ENCODE data around the gene CEPT1. TPM values are rescaled to one million over a fixed set of nuclear protein-coding genes. Genes with fewer than 3 reads are reported as not detected.

The CEPT1 gene
- total RNA-seq, 1 donor from 2014 or later, result 33.1 TPM

- DNase-seq (ENCODE audit: low read depth in 2 of 2), result no peak
These were observed 52.1 kb downstream of the CEPT1 start for GRCh38 chr1:111192074-111192473.

DNA sequence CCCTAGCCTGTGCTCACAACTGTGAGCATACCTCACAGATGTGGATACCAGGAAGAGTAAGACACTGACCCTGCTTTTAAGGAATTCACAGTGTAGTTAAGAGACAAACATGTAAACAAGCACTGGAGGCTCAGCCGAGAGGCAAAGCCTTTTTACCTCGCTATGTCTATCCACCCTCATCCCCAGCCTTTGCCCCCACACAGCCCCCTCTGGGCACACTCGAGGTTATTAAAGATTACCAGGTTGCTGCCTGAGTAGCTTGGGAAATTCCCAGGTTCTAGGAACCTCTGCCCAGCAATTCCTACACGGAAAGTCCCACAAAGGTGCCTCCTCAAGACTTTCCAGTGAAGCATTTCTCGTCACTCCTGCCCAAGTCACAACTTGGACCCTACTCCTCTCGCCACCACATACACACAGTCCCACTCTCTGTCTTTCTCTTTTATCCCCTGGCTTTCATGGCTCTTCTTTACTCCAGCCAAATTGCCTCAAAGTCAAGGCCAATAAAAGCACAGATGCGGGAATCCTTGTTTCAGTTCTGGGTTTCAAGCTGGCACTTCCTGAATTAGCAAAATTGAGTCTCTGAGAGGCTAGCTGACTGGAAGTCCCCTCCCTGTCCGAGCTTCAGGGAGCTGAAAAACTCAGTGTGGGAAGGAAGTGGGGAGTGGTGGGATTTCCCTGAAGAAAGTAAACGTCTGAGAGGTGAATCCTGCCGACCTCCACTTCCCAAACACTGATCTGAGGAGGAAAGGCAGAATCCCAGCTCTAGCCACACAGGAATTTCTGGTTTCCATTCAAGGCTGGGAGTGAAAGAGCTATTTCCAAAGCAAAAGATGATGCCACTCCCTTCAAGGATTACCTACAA lies 52.9 kb downstream of the CEPT1 start:
- peak in 1 of 2 donors; percentile 30 for DNase-seq (ENCODE audit: low read depth in 2 of 2)

DNA sequence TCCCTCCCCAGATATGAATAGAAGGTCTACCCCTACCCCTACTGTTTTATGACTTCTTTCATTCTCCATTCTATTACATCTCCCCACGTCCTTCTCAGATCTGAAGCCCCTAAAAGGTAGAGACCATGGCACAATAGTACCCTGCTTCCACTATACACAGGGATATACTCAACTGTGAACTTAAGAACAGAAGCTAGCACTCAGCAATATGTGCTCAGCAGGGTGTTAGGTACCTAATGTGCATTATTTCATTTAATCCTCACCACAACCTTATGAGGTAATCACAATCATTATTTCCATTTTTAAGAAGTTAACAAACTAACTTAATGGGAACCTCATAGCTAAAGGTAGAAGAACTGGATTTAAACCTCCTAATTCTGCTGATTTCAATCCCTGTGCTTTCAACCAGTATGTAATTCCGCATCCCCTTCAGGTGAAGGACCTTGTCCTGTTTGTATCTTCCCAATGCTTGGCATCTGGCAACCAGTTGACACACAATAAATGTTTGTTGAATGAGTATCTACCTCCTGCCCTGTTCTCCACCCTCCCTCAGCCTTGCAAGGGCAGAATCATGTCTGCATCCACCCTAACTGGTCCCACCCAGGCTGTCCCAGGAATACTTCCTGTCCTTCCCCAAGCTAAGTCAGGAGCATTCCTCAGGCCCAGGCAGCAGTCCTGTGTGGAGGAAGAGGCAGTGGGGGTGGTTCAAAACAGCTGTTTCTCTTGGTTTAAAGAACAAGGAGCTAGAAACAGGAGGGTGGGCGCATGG lies 53.9 kb downstream of the CEPT1 start:
- no peak for DNase-seq (ENCODE audit: low read depth in 2 of 2)

DNA sequence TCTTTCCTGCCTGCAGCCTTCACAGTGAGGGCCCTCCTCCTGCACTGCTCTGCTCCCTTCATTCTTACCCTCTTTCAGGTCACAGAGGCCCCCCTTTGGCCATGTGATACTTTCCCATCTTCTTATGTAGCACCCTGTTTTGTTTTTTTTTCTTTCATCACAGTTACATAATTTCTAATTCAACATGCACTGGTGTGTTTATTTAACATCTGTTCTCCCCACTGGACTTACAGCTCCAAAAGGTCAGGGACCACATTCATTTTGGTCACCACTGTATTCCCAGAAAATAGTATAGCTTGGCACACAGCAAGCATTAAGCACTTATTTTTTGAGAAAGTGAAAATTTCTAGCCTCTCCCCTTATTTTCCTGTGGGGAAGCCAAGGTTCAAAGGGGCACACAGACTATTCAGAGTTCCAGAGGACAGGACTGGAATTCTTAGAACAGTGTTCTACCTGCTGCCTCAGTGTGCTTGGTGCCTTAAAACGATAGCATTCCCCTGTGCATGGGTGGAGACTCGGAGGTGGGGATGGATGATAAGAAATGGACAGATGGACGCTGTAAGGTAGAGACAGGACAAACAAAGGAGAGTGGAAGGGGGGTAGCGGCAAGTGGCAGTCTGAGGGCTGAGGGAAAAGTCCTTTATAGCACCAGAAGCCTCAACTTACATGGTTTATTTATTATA lies 55.1 kb downstream of the CEPT1 start:
- DNase-seq (ENCODE audit: low read depth in 2 of 2), result no peak

DNA sequence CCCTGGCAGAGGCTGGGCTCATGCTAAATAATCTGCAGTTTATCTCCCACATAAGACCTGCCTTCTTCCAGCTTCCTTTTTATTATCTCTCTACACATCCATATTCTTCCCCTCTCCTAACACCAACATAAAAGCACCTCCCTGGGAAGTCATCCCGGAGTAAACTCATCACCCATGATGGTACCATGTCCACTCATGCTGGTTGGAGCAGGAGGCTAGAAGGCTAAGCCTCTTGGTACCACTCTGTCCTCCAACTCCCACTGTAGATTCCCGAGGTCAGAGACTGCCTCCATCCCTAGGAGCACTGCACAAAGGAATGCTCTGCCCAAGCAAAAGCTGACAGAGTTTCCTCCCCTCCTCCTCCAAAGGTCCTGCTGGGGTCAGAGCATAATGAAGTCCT lies 56.2 kb downstream of the CEPT1 start:
- no peak for DNase-seq (ENCODE audit: low read depth in 2 of 2)

DNA sequence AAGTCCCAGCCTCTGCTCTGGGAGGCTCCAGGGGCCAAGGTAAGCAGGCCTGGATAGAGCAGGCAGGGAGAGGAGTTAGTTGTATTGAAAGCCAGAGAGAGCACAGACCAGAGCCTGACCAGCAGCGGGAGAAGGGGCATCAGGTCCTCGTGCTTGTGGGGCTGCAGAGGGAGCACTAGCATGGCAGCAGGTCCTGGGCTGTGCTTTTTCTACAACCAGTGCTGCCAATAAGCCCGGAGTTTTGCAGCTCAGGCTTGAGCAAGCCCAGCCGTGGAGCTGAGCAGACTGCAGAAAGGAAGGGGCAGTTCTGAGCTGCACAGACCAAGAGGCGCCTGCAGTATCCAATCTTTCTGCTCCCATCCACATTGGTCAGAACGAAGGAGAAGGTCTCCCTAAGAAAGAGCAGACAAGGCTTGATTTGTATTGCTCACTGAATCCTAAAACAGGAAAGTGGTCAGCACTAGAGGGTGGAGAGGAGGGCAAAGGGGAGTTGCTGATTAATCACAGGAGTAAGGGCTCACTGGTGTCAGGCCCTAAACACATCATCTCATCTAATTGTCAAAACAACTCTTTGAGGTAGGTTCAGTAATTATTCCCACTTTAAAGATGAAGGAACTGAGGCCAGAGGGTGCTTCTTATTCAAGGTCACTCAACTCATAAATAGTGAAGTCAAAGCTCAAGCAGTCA lies 57.7 kb downstream of the CEPT1 start:
- peak in 1 of 2 donors; percentile 41 for DNase-seq (ENCODE audit: low read depth in 2 of 2)

DNA sequence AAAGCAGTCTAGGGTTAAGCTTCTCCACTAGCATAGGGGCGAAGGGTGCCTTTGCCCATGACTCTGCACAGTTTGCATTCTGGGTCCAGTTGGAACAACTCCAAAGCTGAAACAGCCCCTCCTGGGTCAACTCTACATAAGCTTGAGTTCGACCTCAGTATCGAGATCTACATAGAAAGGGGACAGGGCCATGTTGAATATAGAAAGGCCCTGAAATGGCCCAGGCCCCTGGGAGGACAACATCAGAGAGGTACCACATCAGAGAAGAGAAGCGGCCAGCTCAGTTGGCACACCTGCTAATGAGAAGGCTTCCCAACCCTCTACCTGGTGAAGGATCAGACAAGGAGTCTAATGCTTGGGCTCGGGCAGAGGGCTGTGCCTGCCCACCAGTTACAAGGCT lies 58.8 kb downstream of the CEPT1 start:
- no peak for DNase-seq (ENCODE audit: low read depth in 2 of 2)

GRCh38 chr1:111199329-111199728 lies 59.3 kb downstream of the CEPT1 start:
- no peak for DNase-seq (ENCODE audit: low read depth in 2 of 2)

DNA sequence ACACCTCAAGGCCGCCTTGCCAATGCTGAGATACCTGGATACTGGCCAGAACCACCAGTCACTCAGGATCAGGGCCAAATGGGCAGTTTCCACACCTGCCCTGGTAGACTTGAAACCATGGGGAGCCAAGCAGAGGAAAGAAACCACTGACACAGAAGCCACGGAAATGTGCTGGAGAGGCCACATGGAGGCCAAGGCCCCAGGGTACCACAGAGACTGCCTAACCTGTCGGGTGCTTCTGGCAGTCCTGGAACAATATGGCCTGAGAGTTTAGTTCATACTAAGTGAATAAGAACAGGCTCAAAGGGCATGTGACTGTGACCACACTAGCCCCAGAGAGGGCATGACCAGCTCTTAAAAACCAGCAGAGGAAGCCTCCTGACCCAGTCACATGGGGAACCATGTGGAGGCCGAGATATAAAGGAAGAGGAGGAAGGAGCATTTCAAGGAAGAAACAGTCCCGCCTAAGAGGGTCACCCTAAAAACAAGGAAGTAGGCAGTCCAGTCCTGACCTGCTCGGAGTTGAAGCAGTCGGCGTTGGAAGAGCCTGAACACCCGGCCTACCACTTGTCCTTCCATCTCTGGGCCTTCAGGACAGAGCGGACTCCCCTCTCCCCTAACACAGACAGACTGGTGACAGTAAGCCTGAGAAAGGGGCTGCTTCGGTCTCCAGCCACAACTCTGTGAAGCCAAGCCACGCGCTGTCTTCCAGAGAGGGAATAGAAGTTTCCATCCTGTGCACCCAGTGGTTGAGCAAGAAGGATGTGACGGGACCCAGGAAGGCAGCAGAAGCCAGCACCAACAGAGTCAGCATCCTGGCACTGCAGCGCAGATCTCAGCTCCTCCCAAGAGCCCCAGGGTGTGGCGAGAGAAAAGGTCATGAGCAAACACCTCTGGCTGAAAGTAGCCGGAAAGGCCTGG lies 60.1 kb downstream of the CEPT1 start, which contains the start of gene DENND2D:
Gene DENND2D (minus strand): TSS at position 766 of the 921 bp plus-strand sequence. CDS start 187 bp downstream, at position 579.
- no peak for DNase-seq (ENCODE audit: low read depth in 2 of 2)

DNA sequence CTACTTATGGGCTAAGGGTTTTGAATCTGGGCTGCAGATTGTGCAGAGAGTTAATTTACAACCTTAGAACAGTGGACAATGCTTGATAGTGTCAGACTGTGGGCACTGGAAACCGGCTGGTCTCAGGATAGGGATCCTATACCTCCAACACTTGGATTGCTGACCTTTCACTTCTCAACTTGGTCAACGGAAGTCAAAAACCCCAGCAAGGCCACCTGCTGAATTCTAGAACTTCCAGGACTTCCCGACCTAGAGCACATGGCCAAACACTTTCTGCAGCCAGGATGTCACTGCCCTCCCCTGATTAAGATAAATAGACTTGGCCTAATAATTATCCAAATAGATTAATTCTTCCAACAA lies 60.8 kb downstream of the CEPT1 start:
- no peak for DNase-seq (ENCODE audit: low read depth in 2 of 2)

DNA sequence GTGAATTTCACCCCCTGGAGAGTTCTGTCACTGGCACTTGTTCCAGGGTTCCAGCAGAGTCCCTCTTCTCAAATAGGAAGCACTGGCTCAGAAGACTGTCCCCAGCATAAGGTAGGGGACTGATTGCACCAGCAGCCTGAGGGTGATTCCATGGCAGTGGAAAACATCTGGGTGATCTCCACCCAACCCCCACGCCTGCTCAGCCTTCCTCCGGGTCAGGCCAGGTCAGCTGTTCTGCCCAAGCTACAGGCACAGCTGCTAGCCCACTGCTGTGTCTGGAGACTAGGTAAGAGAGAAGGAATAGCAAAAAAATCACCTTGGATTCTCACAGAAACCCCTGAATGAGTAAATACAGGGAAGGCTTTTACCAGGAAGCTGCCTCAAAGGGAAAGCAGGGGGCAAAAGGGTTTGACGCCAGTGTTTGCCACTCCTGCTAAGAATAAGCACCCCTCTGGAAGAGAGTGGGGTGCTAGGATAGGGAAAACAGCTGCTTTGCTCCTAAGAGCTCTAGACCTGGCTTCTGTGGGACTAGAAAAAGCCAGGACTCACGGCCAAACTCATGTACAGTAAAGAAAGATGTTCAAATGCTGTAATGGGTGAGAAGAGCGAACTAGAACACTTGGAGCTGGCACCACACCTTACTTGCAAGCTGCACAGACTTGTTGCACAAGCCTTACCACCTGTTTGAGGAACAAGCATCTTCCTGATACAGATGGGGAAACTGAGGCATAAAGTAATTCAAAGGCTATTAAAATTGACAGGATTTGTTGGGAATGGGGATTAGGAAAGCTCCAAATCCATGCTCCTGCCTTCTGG lies 61.5 kb downstream of the CEPT1 start:
- no peak for DNase-seq (ENCODE audit: low read depth in 2 of 2)

- no peak for DNase-seq (ENCODE audit: low read depth in 2 of 2)
These were observed 62.3 kb downstream of the CEPT1 start for GRCh38 chr1:111202366-111202706.

DNA sequence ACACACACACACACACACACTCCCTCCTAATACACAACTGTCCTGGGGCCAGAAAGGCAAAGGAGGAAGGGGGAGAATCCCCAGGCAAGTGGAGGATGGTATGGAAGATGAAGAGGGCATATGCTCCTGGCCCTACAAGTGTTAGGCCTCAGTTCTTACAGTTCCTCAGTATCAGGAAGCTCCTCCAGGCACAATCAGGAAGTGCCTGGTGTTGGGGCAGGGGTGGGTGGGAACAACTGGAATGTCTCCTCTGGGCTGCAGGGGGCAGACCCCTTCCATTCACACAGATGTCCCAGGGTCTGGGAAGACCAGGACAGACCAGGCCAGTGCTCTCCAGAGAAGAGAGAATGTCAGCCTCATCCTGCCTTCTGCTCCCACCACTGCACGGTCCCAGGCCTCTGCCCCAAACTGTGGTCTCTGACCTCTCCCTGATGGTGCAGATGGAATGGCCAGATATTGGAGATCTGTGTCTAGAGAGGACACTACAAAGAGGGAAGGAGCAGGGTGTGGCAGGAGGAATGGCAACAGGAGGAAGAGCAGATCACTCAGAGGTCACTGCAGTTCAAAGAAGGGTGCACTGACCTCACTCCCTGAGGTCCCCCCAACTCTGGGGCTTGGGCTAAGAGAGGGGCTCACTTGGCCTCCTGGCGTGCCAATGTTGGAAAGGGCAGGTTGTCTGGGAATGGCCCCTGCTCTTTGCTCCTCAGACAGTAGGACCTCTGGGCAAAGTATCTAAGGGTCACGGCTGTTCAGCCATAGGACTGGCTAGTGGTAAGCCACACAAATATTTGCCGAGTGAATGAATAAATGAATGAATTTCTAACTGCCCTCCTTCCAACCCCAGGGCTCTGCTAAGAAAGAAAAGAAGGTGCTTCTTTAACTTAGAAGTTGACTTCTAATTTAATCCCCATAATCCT lies 62.9 kb downstream of the CEPT1 start:
- DNase-seq (ENCODE audit: low read depth in 2 of 2), result no peak

DNA sequence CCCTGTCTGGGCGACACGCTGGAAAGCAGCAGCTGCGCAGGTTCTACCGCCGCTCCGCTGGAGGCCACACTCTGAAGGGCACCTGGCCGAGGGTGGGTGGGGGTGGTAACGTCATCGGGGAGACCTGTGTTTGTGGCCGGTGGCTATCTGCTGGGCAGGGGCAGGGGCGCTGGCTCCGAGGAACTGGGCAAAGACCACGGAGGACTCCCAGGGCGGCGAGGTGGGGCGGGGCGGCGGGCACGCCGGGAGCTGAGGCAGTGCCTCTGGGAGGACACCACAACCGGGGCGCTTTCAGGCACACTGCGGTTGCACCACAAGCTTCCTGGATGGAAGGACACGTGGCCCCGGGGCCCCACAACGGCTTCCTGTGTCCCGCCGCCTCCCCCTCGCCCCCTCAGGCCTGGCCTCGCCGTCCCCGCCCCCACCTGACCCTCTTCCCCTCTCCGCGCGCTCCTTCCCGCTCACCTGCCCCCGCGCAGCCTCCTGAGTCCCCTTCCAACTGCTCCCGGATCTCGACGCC lies 63.7 kb downstream of the CEPT1 start:
- no peak for DNase-seq (ENCODE audit: low read depth in 2 of 2)

DNA sequence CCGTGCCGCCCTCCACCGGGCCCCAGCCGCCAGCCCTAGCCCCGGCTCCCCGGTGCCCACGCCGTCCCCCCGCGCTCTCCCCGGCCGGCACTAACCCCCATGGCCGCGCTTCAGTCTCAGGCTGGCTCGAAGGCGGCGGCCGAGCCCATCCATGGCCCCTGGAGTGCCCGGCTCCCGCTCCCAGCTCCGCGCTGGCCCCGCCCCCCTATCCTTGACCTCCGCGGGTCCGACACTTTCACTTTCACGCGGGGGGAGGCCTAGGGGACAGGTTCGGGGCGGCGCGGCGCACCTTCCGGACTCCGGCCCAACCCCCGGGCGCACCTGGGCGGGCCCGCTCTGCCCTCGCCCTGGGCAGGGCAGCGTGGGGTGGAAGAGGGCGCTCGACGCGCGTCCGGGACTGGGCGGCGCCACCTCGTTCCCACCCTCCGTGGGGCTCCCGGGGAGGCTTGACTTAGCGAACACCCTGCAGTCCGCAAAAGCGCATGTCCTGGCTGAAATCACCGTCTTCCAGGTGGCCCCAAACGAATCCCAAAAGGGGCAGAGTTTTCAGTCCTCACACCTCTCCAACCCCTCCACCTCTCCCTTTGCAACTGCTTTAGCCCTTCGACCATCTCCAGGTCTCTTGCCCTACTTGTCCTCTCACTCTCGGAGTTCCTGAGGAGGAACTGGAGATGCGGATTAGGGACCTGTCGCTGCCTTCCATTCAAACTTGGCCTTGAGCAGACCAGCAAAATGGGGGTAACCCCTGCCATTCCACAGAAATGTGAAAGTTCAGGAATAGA lies 64.4 kb downstream of the CEPT1 start:
- DNase-seq (ENCODE audit: low read depth in 2 of 2), result no peak

DNA sequence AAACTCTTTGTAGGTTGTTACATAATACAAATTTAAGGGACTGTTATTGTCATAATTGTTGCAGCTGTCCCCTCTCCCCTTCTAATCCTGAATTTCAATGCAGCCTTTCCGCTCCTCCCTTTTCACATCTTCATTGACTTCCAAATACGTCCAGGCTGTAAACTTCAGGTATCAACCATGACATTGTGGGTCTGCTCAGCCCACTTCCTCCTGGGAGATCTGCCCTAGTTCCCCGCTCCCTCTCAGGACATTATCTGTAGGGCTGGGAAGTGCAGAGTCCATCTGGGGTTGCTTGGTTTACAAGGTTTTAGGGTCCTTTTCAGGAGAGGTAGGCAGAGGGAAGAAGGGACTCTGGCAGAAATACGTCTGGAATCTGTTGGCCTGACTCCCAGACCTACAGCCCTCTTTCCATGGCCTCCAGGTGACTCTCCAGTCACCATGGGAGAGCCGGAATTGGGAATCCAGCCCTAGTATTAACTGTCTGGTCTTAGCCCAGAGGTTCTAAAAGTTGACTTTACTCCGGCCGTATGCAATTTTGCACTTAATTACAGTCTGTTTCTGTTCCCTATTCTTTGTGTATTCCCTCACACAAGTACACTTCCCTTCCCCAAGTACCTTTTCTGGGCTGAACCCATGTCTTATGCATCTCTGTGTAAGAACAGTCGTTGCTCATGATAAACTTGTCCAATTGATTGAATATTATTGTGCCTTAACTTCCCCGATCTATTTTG lies 65.1 kb downstream of the CEPT1 start:
- DNase-seq (ENCODE audit: low read depth in 2 of 2), result no peak

DNA sequence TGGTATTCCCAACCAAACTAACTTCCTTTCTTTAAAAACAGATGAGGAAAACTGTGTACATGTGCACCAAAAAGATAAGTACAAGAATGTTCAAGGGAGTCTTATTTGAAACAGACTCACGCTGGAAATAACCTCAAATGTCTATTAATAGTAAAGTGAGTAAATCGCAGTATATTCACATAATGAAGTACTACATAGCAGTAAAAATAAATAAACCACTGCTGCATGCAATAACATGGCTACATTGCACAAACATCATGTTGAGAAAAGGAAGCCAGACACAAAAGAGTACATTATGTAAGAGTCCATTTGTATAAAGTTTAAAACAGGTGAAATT lies 65.7 kb downstream of the CEPT1 start:
- no peak for DNase-seq (ENCODE audit: low read depth in 2 of 2)

Data from dermis microvascular lymphatic vessel endothelial cell (primary cell).